ENCODE measurements around the gene AKAP5.

AKAP5 gene

GRCh38 chr14:64465191-64465822 lies at the start of gene AKAP5:
Gene AKAP5 (plus strand): TSS chr14:64465499. CDS start chr14:64468395, 2,896 bp downstream.
- peak; percentile 22 for DNase-seq

- no peak for DNase-seq
Measured at GRCh38 chr14:64416348-64416932, 48.9 kb upstream of the AKAP5 start.

GRCh38 chr14:64417055-64417770 lies 48.1 kb upstream of the AKAP5 start:
- DNase-seq, result no peak

GRCh38 chr14:64417771-64418125 lies 47.6 kb upstream of the AKAP5 start:
- no peak for DNase-seq

- no peak for DNase-seq
Measured at GRCh38 chr14:64419003-64419402, 46.3 kb upstream of the AKAP5 start.

- no peak for DNase-seq
Measured at GRCh38 chr14:64421166-64421565, 44.1 kb upstream of the AKAP5 start.

GRCh38 chr14:64422005-64422404 lies 43.3 kb upstream of the AKAP5 start:
- no peak for DNase-seq

GRCh38 chr14:64422756-64423155 lies 42.5 kb upstream of the AKAP5 start:
- no peak for DNase-seq

- no peak for DNase-seq
Measured at GRCh38 chr14:64423987-64424386, 41.3 kb upstream of the AKAP5 start.

- DNase-seq, result no peak
Measured at GRCh38 chr14:64434528-64434927, 30.8 kb upstream of the AKAP5 start.

GRCh38 chr14:64438181-64438841 lies 27.0 kb upstream of the AKAP5 start:
- no peak for DNase-seq

- DNase-seq, result no peak
Measured at GRCh38 chr14:64439141-64439540, 26.2 kb upstream of the AKAP5 start.

GRCh38 chr14:64440494-64440893 lies 24.8 kb upstream of the AKAP5 start:
- DNase-seq, result no peak

- no peak for DNase-seq
Measured at GRCh38 chr14:64442300-64442988, 22.9 kb upstream of the AKAP5 start.

GRCh38 chr14:64444140-64444539 lies 21.2 kb upstream of the AKAP5 start:
- DNase-seq, result no peak

- DNase-seq, result peak; percentile 59
Measured at GRCh38 chr14:64444984-64445845, 20.1 kb upstream of the AKAP5 start.

GRCh38 chr14:64447876-64448670 lies 17.2 kb upstream of the AKAP5 start:
- DNase-seq, result no peak

GRCh38 chr14:64450255-64450654 lies 15.0 kb upstream of the AKAP5 start:
- DNase-seq, result no peak

GRCh38 chr14:64454671-64455070 lies 10.6 kb upstream of the AKAP5 start:
- no peak for DNase-seq

- DNase-seq, result no peak
Measured at GRCh38 chr14:64459405-64460136, 5.7 kb upstream of the AKAP5 start.

- no peak for DNase-seq
Measured at GRCh38 chr14:64461221-64461620, 4.1 kb upstream of the AKAP5 start.

Measured in NK-92 treated with Interleukin-12 subunit alpha and Interleukin-12 subunit beta, amount 100 ng/mL, for 24 hours (cell line).